Umbilical cord (tissue), 2 donors: ENCODE results near the gene DENND1A. TPM values are rescaled to one million over a fixed set of nuclear protein-coding genes. Genes with fewer than 3 reads are reported as not detected.

ENCODE experiments used
- DNase-seq: peaks from one replicate; pipeline ENCODE4 v3.0.0-alpha.2; 2015; ENCODE audit warnings: low spot score
- total RNA-seq: library from RNA; depleted of rRNA; stranded (reverse); fragments of >200 nt; gene quantifications from one replicate; pipeline ENCODE4 v1.2.3, GENCODE V29; 2014; ENCODE audit warnings: low replicate concordance; ENCODE audit not compliant: insufficient read depth

DENND1A gene
- total RNA-seq, 1 donor from 2014 or later = 35.4 TPM

DNA sequence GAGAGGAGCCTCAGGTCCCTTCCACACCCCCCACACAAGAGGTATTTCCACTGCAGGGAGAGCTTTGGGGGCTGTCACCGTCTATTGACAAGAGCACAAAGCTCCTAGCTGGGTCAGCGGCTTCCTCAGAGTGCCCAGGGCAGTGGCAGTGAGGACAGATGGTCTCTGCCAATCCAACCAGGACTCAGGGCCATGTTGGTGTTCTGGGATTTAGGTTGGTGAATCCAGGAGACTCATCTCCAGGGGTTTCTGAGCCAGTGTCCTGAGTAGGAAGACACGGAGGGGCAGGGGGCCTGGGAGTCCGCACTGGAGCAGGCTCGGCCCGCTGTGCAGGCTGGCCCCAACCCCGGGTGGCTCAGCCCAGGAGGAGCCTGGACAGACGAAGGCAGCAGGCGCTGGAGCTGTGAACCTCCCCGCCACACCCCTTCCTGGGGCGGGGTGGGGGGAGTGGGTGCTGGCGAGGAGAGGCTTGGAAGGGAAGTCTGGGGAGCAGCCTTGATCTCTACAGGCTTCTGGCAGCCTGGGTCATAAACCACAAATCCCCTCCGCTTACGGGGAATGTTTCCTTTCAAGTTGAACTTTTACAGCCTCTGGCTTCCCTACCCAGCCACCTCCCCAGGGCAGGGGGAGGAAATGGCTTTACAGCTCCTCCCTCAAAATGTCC, 554.3 kb downstream of the DENND1A start:
- DNase-seq = peak; percentile 98

DNA sequence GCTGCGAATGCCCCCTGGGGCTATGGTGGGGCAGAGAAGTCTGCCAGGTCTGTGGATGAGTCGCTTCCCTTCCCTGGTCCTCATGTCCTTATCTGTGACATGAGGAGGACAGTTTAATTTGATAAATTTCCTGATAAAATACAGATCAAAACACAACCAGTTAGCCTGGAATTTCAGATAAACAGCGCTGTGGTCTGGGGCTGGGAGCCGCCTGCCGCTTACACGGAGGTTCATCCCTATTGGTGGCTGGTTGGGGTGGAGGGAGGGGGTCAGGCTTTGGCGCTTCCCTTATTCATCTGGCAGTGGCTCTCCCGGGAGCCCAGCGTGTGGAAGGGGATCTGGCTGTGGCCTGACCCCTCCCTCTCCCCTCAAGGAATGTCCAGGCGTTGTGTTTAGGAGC, 556.0 kb downstream of the DENND1A start:
- peak; percentile 86 for DNase-seq

DNA sequence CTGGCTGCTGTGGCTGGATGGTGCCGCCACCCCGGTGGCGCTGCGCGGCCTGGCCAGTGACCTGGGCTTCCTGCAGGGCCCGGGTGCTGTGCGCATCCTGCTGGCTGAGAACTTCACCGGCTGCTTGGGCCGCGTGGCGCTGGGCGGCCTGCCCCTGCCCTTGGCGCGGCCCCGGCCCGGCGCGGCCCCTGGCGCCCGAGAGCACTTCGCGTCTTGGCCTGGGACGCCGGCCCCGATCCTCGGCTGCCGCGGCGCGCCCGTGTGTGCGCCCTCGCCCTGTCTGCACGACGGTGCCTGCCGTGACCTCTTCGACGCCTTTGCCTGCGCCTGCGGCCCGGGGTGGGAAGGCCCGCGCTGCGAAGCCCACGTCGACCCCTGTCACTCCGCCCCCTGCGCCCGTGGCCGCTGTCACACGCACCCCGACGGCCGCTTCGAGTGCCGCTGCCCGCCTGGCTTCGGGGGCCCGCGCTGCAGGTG, 556.4 kb downstream of the DENND1A start:
- DNase-seq = no peak

DNA sequence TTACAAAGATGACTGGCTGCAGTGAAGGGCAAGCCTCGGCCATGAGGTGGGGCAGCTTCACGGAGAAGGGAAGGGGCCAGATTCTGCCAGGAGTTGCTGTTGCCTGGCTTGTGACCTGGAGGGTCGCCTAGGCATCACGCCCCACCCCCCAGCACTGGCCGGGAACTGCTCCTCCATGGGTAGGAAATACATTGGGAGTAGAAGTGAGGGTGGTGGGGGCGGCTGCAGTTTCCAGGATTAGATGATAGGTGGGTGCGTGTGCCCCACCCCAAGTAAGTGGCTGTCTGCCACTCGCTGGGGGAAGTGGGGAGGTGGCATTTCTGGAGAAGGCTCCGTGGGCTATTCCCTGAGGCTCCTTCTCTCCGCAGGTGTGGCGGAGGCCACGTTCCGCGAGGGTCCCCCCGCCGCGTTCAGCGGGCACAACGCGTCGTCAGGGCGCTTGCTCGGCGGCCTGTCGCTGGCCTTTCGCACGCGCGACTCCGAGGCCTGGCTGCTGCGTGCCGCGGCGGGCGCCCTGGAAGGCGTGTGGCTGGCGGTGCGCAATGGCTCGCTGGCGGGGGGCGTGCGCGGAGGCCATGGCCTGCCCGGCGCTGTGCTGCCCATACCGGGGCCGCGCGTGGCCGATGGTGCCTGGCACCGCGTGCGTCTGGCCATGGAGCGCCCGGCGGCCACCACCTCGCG, 557.0 kb downstream of the DENND1A start:
- no peak for DNase-seq

DNA sequence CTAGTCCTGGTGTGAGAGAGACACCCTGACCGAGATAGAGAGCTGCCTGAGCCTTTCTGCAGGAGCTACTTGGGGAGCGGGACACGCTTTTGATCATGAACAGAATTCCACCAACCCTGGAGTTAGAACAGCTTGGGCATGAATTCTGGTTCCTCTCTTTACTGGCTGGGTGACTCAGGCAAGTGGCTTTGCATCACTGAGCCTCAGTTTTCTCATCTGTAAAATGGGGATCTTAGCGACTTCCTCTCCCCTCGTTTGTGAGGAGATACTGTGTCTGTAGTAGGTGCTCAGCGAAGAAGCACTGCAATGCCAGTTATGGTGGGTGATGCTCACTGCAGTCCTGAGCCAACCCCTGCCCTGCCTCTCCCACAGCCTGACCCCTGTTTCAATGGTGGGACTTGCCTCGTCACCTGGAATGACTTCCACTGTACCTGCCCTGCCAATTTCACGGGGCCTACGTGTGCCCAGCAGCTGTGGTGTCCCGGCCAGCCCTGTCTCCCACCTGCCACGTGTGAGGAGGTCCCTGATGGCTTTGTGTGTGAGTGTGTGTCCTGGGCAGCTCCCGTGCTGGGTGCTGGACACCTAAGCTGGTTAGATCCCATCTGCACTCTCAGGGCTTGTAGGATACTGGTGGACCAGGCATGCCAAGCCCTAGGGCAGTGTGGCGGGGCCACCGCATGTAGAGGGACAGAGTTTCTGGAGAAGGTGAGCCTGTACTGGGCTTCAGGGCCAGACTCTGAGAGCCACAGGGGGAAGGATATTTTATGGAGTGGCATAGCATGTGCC, 557.9 kb downstream of the DENND1A start:
- DNase-seq = no peak

DNA sequence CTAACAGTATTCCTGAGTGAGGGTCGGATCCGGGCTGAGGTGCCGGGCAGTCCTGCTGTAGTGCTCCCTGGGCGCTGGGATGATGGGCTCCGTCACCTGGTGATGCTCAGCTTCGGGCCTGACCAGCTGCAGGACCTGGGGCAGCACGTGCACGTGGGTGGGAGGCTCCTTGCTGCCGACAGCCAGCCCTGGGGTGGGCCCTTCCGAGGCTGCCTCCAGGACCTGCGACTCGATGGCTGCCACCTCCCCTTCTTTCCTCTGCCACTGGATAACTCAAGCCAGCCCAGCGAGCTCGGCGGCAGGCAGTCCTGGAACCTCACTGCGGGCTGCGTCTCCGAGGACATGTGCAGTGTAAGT, 558.7 kb downstream of the DENND1A start:
- DNase-seq = no peak

DNA sequence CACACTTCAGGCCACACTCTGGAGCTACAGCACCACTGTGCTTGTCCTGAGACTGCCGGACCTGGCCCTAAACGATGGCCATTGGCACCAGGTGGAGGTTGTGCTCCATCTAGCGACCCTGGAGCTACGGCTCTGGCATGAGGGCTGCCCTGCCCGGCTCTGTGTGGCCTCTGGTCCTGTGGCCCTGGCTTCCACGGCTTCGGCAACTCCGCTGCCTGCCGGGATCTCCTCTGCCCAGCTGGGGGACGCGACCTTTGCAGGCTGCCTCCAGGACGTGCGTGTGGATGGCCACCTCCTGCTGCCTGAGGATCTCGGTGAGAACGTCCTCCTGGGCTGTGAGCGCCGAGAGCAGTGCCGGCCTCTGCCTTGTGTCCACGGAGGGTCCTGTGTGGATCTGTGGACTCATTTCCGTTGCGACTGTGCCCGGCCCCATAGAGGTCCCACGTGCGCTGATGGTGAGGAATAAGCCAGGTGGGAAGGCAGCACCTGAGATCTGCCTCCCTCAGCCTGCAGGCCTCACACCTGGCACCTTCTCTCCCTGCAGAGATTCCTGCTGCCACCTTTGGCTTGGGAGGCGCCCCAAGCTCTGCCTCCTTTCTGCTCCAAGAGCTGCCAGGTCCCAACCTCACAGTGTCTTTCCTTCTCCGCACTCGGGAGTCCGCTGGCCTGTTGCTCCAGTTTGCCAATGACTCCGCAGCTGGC, 559.2 kb downstream of the DENND1A start:
- no peak for DNase-seq

DNA sequence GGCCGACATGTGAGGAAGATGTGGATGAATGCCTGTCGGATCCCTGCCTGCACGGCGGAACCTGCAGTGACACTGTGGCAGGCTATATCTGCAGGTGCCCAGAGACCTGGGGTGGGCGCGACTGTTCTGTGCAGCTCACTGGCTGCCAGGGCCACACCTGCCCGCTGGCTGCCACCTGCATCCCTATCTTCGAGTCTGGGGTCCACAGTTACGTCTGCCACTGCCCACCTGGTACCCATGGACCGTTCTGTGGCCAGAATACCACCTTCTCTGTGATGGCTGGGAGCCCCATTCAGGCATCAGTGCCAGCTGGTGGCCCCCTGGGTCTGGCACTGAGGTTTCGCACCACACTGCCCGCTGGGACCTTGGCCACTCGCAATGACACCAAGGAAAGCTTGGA, 559.8 kb downstream of the DENND1A start:
- DNase-seq = no peak

DNA sequence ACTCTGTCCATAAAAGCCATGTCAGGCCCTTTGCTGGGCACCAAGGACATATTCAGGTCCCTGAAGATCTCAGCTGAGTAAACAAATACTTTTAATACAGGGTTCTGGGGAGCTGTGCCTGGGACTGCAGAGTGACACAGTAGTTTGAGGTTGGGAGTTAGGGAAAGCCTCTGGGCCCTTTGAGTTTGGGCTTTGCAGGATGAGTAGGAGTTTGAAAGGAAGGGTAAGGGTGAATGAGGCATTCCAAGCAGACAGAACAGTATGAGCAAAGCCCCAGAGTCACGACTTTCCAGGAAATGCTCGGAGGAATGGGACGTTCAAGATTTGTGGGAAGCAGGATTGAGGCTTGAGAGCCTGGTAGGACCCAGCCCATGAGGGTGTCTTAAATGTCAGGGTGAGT, 560.6 kb downstream of the DENND1A start:
- DNase-seq = no peak

DNA sequence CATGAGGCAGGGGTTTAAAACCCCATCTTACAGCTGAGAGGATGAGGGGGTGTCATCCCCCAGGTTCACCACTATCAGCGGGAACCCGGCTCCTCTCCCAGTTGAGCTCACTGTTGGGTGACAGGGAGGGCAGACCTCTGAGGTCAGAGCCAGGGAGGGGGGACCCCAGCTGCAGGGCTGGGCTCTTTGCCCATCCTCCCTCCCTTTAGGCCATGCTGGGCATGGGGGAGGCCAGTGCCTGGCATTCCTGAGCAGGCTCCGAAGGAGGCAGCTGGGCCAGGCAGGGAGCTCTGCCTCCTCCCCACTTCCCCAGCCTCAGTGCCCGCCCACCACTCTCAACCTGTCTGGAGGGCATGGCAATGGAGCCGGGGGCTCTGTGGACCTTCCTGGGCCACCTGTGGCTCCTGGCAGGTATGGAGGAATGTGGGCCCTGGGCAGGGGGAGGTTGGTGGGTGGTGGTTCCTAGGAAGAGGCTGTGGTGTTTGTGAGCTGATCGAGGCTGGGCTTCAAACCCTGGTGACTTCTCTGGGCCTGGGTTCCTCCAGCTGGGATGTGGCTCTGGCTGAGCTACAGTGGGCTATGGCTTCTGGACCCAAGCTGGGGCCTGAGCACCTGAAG, 561.3 kb downstream of the DENND1A start:
- DNase-seq = no peak

DNA sequence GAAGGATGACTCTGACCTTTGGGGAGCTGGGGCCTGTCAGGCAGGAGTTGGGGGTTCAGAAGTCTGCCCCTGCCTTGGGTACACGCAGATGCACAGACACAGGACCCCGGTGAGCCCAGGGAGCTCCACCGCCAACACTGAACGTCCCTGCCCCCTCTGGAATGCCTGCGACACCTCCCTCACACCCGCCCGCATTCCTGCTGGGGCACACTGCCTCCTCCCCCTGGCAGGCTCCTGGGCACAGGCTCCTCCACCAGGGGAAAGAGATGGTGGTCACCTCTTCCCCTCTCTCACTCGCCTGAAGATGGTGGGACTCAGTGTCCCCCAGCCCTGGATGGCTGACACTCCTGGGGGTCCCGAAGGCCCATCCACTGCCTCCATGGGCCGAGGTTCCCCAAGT, 561.9 kb downstream of the DENND1A start:
- DNase-seq = no peak

DNA sequence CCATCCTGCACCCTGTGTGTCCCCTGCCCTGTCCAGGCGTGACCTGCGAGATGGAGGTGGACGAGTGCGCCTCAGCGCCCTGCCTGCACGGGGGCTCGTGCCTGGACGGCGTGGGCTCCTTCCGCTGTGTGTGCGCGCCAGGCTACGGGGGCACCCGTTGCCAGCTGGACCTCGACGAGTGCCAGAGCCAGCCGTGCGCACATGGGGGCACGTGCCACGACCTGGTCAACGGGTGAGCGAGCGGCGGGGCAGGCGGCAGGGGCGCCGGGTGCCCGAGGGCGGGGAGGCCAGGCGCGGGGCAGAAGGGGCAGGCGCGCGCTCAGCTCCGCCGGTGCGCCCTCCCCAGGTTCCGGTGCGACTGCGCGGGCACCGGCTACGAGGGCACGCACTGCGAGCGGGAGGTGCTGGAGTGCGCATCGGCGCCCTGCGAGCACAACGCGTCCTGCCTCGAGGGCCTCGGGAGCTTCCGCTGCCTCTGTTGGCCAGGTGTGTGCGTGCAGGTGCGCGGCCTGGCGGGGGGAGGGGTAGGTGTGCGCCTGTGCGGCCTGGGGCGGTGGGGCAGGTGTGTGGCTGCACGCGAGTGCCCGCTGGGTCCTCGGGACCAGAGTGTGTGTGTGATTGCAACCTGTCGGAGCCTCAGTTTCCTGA, 563.9 kb downstream of the DENND1A start:
- DNase-seq = no peak

DNA sequence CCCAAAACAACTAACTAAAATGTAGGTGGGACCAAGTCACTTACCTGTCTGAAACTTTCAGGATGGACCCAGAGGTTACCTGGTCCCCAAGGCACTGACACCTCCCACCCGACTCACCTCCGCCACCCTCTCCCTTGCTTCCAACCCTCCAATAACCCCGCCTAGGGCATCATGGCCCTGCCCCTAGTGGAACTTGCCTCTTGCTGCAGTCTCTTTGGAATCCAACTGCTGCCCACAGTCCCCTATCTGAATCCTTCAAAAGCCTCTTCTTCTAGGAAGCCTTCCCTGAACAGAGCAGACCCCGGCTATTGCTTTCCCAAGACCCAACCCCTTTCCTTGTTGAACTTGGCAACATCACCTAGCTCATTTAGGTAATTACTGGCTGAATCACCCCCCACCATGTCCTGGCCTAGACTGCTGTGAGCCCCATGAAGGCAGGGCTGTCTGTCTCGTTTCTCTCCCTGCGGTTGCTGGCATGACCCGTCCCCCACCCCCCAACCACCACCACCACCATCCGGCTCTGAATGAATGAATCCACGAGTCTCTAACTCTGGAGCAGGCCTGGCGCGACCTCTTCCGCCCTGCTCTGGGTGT, 564.5 kb downstream of the DENND1A start:
- no peak for DNase-seq

DNA sequence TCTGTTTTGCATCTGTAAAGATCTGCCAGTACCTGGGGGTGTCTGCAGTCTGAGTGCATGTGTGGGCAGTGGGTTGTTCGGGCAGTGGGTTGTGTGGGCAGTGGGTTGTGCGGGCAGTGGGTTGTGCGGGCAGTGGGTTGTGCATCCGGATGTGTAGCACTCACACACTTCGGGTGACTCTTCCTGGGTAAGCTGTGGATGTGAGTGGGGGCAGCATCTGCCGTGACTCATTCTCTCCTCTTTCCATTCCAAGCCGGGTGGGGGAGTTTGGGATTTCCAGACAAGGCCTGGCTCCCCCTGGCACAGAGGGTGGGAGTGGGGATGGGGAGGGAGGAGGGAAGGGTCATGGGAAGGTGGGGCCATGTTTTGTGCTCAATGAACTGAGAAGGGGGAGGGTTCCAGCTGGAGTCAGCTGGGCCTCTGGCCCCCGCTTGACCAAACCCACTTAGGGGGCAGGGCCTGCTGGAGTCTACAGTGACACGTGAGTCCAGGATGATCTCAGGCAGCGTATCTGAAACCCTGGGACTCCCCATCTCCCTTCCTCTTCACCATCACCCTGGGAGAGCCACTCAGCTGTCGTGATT, 565.6 kb downstream of the DENND1A start:
- peak; percentile 96 for DNase-seq

DNA sequence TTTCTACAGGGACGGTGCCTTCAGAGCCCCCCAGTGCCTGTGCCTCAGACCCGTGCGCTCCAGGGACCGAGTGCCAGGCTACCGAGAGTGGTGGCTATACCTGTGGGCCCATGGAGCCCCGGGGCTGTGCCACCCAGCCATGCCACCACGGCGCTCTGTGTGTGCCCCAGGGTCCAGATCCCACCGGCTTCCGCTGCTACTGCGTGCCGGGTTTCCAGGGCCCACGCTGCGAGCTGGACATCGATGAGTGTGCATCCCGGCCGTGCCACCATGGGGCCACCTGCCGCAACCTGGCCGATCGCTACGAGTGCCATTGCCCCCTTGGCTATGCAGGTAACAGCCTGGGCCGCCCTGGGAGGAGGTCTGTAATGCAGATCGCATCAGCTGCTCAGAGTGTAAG, 567.1 kb downstream of the DENND1A start:
- DNase-seq = no peak

DNA sequence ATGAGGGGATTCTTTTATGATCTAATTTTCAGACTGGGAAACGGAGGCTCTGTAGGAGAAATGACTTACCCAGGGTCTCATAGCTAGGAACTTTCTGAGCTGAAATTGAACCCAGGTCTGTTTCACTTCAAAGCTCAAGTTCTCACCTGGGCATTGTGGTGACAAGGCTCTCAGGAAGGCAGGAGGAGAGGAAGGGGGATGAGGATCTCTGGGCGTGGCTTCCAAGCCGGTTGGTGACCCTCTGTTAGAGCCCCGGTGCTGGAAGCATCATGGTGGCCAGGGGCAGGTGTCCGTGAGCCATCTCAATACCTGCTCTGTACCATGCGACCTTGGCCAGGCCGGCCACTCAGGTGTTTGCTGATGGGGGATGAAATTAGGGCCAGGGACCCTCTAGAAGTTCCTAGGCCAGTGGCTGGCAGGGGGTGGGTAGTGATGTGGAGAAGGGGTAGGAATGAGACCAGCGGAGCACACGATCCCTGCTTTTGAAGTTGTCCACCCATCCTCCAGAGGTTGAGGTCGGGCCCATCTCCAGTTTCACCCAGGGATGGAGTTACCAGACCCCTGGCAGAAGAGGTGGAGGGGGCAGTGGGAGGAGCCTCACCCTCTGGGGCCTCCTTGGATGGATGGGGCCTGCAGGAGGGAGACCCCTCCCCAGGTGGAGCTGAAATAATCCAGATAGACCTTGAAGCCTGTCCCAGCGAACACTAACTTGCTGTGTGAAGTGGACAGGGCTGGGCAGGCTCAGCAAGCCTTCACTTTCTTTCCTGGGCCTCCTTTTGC, 568.0 kb downstream of the DENND1A start:
- DNase-seq = no peak

DNA sequence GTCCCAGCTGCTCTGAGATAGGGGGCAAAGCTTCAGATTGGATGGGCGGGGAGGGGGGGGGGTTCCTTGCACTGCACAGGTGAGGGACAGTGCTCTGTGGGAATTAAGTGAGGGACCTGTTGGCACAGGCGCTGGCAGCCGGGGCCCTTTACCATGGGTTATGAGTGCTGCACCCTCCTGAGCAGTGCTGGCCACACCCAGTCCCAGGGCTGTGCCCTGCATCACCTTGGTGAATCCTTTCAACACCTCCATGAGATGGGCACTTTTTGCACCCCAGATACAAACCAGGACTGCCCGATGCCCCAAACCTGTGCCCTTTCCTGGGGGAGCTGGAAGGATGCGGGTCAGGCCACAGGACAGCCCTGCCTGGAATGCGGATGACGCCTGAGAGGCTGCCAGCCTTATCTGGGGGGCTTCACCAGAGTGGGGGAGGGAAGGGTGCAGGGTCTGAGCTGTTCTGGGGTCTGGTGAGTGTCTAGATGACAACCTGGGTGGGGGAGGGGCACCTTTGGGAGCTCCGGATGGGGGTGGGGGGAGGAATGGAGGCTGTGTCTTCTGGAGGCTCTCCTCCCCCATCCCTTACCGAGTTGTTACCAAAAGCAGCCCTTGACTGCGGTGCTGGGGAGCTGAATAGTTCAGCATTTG, 568.7 kb downstream of the DENND1A start:
- DNase-seq = no peak

DNA sequence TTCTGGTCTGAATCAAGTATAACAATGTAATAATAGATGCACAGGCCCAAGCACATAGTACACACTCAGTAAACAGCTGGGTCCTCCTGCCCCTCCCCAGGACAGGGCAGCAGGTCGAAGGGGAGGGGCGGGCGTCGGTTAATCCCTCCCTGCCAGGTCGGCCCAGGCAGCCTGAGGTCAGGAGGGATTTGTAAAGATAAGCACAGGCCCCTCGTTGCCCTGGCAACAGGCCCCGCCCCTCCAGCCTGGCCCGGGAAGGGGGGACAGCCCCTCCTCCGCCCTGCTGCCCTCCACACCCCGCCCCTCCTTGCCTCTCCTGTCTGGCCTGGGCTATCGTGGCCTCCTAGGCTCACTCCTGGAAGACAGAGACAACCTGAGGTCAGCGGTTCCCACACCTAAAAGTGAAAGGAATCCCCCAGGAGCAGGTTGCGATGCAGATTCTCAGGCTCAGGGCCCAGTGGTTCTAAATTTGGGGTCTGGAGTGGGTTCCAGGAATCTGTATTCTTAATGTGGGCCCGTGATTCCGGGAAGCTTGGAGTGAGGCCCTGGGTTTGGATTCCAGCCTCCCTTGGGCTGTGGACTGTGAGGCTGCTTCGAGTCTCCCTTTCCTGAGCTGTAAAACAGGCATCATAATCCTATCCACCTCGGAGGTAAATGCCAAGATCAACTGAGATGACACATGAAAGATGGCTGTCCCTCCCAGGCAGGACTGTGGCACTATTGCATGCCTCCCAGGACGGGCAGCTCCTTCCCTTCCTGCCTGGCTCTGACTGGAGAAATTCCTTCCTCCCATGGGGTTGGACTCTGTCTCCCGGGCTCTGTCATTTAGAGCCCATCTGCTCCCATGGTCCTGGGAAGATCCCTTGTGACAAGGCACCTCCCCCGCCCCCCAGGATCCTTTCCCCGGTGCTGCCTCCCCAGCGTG, 569.5 kb downstream of the DENND1A start:
- peak; percentile 85 for DNase-seq
